ENCODE measurements around the gene PSTPIP2.

The PSTPIP2 gene

DNA sequence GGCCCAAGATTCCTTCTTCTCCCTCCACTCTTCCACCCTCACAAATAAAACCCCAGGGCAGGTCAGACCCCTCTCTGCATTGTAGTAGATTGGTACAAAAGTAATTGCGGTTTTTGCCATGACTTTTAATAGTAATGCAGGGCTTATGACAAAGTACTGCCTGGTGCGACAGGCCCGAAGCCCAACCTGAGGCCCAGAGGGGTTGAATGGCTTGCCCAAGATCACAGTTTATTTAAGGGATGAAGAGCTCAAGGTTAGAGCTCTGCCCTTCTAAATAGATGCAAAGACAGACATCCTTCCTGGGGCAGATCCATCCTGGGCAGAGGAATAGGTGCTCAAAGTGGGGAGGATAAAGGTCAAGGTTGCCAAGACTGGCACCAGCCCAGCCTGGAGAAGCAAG lies 899 bp upstream of the PSTPIP2 start:
- Histone ChIP-seq H4K20me1 (ENCODE audit: control insufficient read depth, insufficient read depth, low read depth, low read length) (no peaks in the 10 kb centered on the region), H3K79me2 (ENCODE audit: control insufficient read depth, low read length) (no peaks in the 10 kb centered on the region), H3K36me3 (ENCODE audit: control insufficient read depth, low read length) (peaks cover 7% of the 10 kb centered on the region; the same call in 1 of the 2 replicates), H3K4me2 (ENCODE audit: low read length) (no peak overlapping the region), H3K4me1 (ENCODE audit: control insufficient read depth, low read length) (peaks cover 14% of the 10 kb centered on the region), H3K27ac (ENCODE audit: low read depth, low read length) (no peak overlapping the region), H3K9me3 (ENCODE audit: control insufficient read depth, insufficient read depth, low read length) (no peaks in the 10 kb centered on the region), H3K9me2 (replicated peaks; ENCODE audit: control insufficient read depth, low read length) (no peaks in the 10 kb centered on the region), H3K27me3 (ENCODE audit: control insufficient read depth, low read length) (peaks cover 19% of the 10 kb centered on the region), H3K4me3 (ENCODE audit: low read length) (no peak overlapping the region), H3F3A (ENCODE audit: control insufficient read depth, insufficient read depth) (peaks cover 17% of the 10 kb centered on the region)
- TF ChIP-seq, protein P1, sequence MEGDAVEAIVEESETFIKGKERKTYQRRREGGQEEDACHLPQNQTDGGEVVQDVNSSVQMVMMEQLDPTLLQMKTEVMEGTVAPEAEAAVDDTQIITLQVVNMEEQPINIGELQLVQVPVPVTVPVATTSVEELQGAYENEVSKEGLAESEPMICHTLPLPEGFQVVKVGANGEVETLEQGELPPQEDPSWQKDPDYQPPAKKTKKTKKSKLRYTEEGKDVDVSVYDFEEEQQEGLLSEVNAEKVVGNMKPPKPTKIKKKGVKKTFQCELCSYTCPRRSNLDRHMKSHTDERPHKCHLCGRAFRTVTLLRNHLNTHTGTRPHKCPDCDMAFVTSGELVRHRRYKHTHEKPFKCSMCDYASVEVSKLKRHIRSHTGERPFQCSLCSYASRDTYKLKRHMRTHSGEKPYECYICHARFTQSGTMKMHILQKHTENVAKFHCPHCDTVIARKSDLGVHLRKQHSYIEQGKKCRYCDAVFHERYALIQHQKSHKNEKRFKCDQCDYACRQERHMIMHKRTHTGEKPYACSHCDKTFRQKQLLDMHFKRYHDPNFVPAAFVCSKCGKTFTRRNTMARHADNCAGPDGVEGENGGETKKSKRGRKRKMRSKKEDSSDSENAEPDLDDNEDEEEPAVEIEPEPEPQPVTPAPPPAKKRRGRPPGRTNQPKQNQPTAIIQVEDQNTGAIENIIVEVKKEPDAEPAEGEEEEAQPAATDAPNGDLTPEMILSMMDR (IDR thresholded peaks at IDR 0.05; ENCODE audit: low read depth, low read length, poor library complexity, severe bottlenecking), result no peak
- TF ChIP-seq EZH2phosphoT487 (IDR thresholded peaks at IDR 0.05; ENCODE audit: borderline replicate concordance, low read length), result no peak

DNA sequence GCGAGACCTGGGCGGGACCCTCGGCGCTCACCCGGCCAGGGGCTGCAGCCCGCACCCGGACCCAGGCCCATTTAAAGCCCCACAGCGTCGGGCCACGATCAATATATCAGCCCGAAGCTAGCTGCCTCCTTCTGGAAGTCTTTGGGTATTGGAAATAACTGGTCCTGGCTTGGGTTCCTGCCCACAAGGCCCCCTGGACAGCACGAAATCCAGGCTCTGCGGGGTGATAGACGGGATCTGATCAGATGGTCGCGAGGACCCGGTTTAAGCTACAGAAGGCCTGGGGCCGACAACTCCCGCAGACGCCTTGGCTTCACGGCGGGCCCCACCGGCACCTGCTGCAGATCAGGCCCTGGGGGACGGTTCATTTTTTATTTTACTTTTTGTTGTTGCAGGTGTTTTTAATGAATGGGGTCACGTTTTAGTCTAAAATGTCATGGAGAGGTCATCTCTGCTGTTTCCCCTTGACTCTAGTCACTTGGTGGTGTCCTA lies 362 bp upstream of the PSTPIP2 start:
- peaks cover 19% of the 10 kb centered on the region for H3K27me3 ChIP-seq (ENCODE audit: control insufficient read depth, low read length)
- no peaks in the 10 kb centered on the region for H3K9me2 ChIP-seq (replicated peaks; ENCODE audit: control insufficient read depth, low read length)
- peaks cover 17% of the 10 kb centered on the region for H3F3A ChIP-seq (ENCODE audit: control insufficient read depth, insufficient read depth)
- no peaks in the 10 kb centered on the region for H4K20me1 ChIP-seq (ENCODE audit: control insufficient read depth, insufficient read depth, low read depth, low read length)
- peak overlapping the region; percentile 37; the same call in 1 of the 2 replicates for H3K4me2 ChIP-seq (ENCODE audit: low read length)
- peaks cover 7% of the 10 kb centered on the region; the same call in 1 of the 2 replicates for H3K36me3 ChIP-seq (ENCODE audit: control insufficient read depth, low read length)
- no peaks in the 10 kb centered on the region for H3K79me2 ChIP-seq (ENCODE audit: control insufficient read depth, low read length)
- H3K4me3 ChIP-seq (ENCODE audit: low read length), result no peak overlapping the region; the same call in 1 of the 2 replicates
- no peak overlapping the region for H3K27ac ChIP-seq (ENCODE audit: low read depth, low read length)
- TF ChIP-seq, protein P1 (IDR thresholded peaks at IDR 0.05; ENCODE audit: low read depth, low read length, poor library complexity, severe bottlenecking), result no peak
- TF ChIP-seq EZH2phosphoT487 (IDR thresholded peaks at IDR 0.05; ENCODE audit: borderline replicate concordance, low read length), result no peak
- no peaks in the 10 kb centered on the region for H3K9me3 ChIP-seq (ENCODE audit: control insufficient read depth, insufficient read depth, low read length)
- peaks cover 18% of the 10 kb centered on the region for H3K4me1 ChIP-seq (ENCODE audit: control insufficient read depth, low read length)

DNA sequence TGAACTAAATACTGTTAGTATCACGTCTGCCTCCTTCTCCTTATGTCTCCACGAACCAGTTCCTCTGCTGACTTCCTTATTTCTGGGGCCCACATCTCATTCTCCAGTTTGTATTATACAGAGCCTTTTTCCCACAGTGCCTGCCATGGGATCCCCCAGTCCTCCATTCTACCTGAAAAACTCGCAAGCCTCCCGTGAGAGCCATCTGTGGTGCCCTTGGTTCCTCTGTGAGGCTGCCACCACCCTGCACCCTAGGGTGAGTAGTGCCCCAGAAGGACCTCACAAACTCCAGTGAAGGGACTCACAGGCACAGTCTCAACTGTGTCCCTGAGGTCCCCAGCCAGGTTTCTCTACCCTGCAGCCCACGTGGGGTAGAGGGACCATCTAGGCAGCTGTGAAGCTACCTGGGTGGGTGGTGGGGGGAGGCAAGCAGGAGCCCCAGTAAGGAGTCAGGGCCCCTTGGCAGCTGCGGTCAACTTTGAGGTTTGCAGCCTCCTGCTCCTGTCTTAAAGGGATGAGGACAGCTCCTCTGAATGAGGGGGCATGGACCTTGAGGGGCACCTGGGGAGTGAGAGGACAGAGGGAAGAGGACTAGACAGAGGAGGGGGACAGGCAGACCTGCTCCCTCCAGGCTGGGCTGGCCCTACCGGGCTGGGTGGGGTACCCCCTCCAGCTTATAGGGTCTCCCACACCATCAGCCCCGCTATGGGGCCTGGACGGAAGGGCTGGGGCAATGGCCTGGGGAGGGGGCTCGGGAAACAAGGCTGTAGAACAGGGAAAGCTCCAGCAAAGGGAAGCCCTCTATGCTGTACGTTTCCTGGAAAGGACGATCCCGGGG lies 1.0 kb downstream of the PSTPIP2 start:
- Histone ChIP-seq H3K27ac (ENCODE audit: low read depth, low read length) (no peak overlapping the region), H3F3A (ENCODE audit: control insufficient read depth, insufficient read depth) (peaks cover 9% of the 10 kb centered on the region), H3K4me3 (ENCODE audit: low read length) (no peak overlapping the region), H3K79me2 (ENCODE audit: control insufficient read depth, low read length) (no peaks in the 10 kb centered on the region), H3K4me2 (ENCODE audit: low read length) (peak overlapping the region; percentile 37), H3K27me3 (ENCODE audit: control insufficient read depth, low read length) (peaks cover 19% of the 10 kb centered on the region), H3K9me3 (ENCODE audit: control insufficient read depth, insufficient read depth, low read length) (no peaks in the 10 kb centered on the region), H3K9me2 (replicated peaks; ENCODE audit: control insufficient read depth, low read length) (no peaks in the 10 kb centered on the region), H3K36me3 (ENCODE audit: control insufficient read depth, low read length) (no peaks in the 10 kb centered on the region), H4K20me1 (ENCODE audit: control insufficient read depth, insufficient read depth, low read depth, low read length) (no peaks in the 10 kb centered on the region), H3K4me1 (ENCODE audit: control insufficient read depth, low read length) (peaks cover 23% of the 10 kb centered on the region)
- TF ChIP-seq EZH2phosphoT487 (IDR thresholded peaks at IDR 0.05; ENCODE audit: borderline replicate concordance, low read length), result no peak
- TF ChIP-seq, protein P1 (IDR thresholded peaks at IDR 0.05; ENCODE audit: low read depth, low read length, poor library complexity, severe bottlenecking), result no peak
